WERI-Rb-1 (cell line): ENCODE results near the gene PTK6.

Experiments used
- DNase-seq: peaks from one replicate; pipeline ENCODE4 v3.0.0-alpha.2; 2020
- H3K27ac ChIP-seq: fragments of 250-450 bp; sonication (Bioruptor Pico); 2 replicates; pipeline ENCODE4 v1.5.1; 2020; ENCODE audit warnings: mild to moderate bottlenecking, moderate library complexity
- H3K27me3 ChIP-seq: fragments of 250-450 bp; sonication (Bioruptor Pico); 2 replicates; pipeline ENCODE4 v1.5.1; 2021; ENCODE audit warnings: mild to moderate bottlenecking, low read depth, moderate library complexity; ENCODE audit not compliant: insufficient read depth, severe bottlenecking
- H3K36me3 ChIP-seq: fragments of 250-450 bp; sonication (Bioruptor Pico); 2 replicates; pipeline ENCODE4 v1.5.1; 2020; ENCODE audit warnings: mild to moderate bottlenecking, moderate library complexity
- H3K4me3 ChIP-seq: 2 replicates; pipeline ENCODE4 v1.5.1; 2011; ENCODE audit warnings: low read depth, mild to moderate bottlenecking, control low read depth, low read length
- H3K9me3 ChIP-seq: fragments of 250-450 bp; sonication (Bioruptor Pico); 2 replicates; pipeline ENCODE4 v1.5.1; 2021; ENCODE audit warnings: mild to moderate bottlenecking, moderate library complexity; ENCODE audit not compliant: severe bottlenecking
- CTCF ChIP-seq: IDR thresholded peaks from 2 replicates; pipeline ENCODE4 v1.5.1; 2011; ENCODE audit warnings: low read depth, mild to moderate bottlenecking, control low read depth, inconsistent platforms, low read length

Gene PTK6

DNA sequence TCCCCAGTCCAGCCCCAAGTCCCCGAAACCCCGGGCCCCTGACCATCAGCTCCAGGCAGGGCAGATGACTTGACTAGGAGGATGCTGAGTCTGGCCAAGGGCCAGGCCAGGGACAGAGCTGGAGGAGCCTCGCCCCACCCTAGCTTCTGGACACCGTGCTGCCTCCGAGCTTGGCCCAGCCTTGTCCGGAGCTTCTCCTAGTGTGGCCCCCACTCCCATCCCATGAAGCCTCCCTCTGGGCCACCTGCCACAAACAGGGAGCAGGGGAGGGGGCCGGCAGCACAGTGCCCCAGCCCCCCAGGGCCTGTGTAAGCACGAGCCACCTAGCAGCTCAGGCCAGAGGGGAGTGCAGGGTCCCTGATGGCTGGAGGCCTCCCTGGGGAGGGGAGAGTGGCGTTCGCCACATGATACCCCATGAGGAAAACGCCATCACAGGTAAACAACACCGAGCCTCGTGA is 43.6 kb downstream of the PTK6 start:
- TF ChIP-seq CTCF, result no peak
- no peaks in the 10 kb centered on the region for H3K27me3 ChIP-seq
- H3K9me3 ChIP-seq, result no peaks in the 10 kb centered on the region
- H3K27ac ChIP-seq, result no peak overlapping the region
- DNase-seq, result no peak
- peaks cover 81% of the 10 kb centered on the region for H3K36me3 ChIP-seq
- H3K4me3 ChIP-seq, result no peak overlapping the region

DNA sequence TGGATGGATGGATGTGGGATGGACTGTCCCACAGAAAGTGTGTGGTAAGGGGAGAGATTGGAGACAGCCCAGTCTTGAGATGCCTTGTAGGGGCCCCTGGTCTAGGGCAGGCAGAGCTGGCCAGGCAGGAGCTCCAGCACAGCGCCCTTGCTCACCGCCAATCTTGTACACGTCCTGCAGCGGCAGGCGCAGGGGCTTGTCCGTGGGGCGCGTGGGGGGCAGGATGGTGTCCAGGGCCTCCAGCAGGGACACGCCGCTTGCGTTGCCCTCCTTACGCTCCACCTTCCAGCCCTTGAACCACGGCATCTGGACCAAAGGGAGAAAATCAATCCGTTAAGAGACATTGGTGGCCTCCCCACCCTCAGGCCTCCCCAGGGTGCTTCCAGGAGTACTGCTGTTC is 44.2 kb downstream of the PTK6 start:
- no peak for DNase-seq
- H3K36me3 ChIP-seq, result peaks cover 83% of the 10 kb centered on the region
- no peaks in the 10 kb centered on the region for H3K9me3 ChIP-seq
- H3K27me3 ChIP-seq, result no peaks in the 10 kb centered on the region
- no peak overlapping the region for H3K4me3 ChIP-seq
- no peak overlapping the region for H3K27ac ChIP-seq
- no peak for TF ChIP-seq CTCF

DNA sequence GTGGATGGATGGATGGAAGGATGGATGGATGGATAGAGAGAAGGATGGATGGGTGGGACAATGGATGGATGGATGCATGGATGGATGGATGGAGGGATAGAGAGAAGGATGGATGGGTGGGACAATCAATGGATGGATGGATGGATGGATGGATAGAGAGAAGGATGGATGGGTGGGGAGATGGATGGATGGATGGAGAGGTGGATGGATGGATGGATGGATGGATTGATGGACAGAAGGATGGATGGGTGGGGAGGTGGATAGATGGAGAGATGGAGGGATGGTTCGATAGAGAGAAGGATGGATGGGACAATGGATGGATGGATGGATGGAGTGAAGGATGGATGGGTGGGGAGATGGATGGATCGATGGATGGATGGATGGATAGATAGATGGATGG is 44.7 kb downstream of the PTK6 start:
- no peaks in the 10 kb centered on the region for H3K27me3 ChIP-seq
- no peak overlapping the region for H3K27ac ChIP-seq
- no peaks in the 10 kb centered on the region for H3K9me3 ChIP-seq
- peaks cover 86% of the 10 kb centered on the region for H3K36me3 ChIP-seq
- no peak for DNase-seq
- no peak overlapping the region for H3K4me3 ChIP-seq
- no peak for TF ChIP-seq CTCF

DNA sequence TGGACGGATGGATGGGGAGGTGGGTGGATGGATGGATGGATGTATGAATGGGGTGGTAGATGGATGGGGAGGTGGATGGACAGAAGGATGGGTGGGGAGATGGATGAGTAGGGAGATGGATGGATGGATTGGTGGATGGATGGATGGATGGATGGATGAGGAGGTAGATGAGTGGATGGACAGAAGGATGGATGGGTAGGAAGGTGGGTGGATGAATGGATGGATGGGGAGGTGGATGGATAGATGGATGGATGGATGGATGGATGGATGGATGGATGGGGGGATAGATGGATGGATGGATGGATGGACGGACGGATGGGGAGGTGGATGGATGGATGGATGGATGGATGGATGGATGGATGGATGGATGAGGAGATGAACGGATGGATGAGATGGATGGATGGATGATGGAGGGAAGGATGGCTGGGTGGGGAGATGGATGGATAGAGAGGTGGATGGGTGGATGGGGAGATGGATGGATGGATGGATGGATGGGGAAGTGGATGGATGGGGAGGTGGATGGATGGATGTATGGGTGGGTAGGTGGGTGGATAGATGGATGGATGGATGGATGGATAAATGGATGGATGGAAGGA is 45.4 kb downstream of the PTK6 start:
- no peak for DNase-seq
- Histone ChIP-seq H3K27me3 (no peaks in the 10 kb centered on the region), H3K36me3 (peaks cover 81% of the 10 kb centered on the region), H3K4me3 (no peak overlapping the region), H3K27ac (no peak overlapping the region), H3K9me3 (no peaks in the 10 kb centered on the region)
- no peak for TF ChIP-seq CTCF

GRCh38 chr20:63491078-63491477 is 46.1 kb downstream of the PTK6 start:
- TF ChIP-seq CTCF, result no peak
- DNase-seq, result no peak

GRCh38 chr20:63490416-63490815 is 46.8 kb downstream of the PTK6 start:
- Histone ChIP-seq H3K36me3 (peaks cover 72% of the 10 kb centered on the region), H3K4me3 (no peak overlapping the region), H3K9me3 (no peaks in the 10 kb centered on the region), H3K27me3 (no peaks in the 10 kb centered on the region), H3K27ac (no peak overlapping the region)
- TF ChIP-seq CTCF, result no peak
- DNase-seq, result no peak

More at GRCh38 chr20:63491078-63491477, 46.1 kb downstream of the PTK6 start:
- Histone ChIP-seq H3K27me3 (no peaks in the 10 kb centered on the region), H3K27ac (no peak overlapping the region), H3K36me3 (peaks cover 77% of the 10 kb centered on the region), H3K9me3 (no peaks in the 10 kb centered on the region), H3K4me3 (no peak overlapping the region)
